GM21526 (cell line): ENCODE measurements around the gene OPCML.

ENCODE experiments used
- ATAC-seq: cut with Tn5 transposase; IDR thresholded peaks from one replicate; pipeline ENCODE4 v1.9.1; 2021; ENCODE audit warnings: moderate library complexity; ENCODE audit not compliant: unreplicated experiment, low FRiP score

OPCML gene

DNA sequence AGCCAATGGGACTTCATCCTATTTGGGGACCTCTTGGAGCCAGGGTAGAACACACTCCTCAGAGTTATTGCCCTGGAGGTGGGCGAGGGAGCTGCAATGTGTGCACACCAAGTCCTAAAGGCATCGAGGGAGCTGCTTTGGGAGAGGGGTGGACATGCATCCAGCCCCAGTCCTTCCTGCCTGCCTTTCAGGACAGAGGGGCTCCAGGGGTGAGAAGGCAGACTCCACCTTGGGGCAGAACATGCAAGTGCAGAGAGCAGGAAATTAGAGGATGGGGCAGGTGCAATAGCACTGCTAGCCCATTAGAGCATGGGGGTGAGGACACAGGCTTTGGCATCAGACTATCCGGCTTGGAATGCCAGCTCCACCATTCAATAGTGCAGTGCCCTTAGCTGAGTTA, 288.5 kb downstream of the OPCML start:
- no peak for ATAC-seq

DNA sequence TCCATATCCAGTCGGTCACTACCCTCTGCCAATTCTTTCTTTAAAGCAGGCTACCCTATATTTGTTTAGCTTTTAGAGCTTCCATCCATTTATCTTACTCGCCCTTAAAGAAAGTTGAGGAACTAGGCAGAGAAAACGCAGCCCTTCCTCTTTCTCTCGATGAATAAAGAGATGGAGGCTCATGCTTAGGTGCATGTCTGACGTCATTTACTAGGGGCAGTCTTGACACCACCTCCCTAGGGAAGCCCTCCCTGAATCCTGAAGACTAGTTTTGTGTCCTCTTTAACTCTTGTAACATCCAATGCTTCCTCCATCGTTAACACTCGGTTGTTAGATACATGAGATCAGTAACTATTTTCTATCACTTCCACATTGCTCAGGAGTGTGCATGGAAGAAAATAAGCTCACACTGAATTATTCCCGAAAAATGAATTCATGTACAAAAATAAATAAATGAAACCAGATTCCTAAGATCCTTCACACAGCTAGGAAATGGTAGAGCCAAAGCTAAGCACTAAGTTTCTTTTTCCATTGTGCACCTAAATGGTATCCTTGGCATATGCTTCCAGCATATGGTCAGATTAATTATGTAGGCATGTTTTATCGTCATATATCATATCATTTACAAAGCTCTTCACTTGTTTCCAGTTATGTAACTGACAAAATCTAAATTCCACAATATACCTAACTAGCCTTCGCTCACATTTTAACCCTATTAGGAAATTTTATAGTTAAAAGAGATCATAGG, 291.2 kb downstream of the OPCML start:
- no peak for ATAC-seq

DNA sequence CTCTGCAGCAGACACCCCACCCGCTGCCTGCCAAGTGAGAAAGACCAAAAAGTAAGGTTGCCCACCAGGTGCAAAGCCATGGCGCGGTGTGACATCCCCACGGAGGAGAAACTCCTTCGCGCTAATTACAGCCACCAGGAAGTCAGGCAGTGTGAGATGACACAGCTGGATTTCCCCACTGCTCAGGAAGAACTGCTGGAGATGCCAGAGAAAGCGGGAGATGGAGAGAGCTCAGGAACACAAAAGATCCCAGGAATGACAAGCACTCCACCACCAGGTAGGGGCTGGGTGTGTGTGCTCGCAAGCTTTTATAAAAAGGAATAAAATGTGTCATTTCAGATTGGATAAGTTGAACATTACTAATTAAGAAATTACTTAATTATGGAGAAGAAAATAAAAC, 292.7 kb downstream of the OPCML start:
- no peak for ATAC-seq

DNA sequence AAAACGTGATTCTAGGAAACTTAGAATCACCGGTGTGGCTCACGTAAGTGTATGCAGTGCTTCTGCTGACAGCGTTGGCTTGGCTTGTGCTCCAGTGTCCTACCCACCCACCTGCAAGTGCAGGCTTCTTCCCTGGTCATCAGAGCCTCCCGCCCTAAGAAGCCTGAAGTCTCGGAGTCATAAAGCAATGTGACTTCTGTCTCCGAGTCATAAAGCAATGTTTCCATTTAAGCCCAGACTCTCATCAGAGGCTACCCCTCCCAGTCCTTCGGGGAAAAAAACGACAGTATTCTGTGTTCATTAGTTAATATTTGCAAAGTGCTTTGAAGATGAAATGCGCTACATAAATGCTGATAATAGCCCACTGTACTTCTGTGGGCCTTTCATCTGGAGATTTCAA, 293.8 kb downstream of the OPCML start:
- ATAC-seq, result no peak

DNA sequence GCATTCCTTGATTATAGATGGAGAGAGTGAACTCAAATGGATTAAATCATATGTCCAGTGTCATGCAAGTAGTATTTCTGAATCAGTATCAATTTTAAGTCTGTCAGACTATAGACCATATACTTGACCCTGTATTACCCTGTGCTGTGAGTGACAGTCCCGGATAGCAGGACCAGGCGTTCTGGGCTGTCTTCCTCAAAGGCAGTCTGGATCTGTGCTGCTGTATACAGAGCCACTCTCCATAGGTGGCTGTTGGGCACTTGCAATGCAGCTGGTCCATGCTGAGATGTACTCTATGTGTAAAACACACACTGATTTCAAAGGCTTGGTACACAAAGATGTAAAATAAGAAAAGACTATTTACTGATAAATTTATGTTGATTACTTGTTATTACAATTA, 294.3 kb downstream of the OPCML start:
- ATAC-seq, result no peak

DNA sequence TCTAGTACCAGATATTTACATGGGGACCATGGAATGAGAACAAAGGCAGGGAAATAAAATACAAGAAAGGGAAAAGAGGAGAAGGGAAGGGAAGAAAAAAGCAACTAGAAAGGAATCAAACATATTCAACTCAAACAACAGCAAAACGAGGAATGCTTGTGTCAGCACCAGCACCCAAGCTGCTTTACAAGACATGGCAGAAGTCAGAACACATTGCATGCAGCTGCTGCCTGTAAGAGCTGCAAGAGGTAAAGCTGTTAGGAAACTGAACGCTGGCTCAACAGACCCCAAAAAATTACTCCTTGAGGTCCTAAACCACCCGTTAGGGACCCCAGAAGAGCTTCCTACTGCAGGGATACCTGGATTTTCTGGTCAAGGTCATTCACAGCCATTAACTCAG, 296.9 kb downstream of the OPCML start:
- no peak for ATAC-seq

DNA sequence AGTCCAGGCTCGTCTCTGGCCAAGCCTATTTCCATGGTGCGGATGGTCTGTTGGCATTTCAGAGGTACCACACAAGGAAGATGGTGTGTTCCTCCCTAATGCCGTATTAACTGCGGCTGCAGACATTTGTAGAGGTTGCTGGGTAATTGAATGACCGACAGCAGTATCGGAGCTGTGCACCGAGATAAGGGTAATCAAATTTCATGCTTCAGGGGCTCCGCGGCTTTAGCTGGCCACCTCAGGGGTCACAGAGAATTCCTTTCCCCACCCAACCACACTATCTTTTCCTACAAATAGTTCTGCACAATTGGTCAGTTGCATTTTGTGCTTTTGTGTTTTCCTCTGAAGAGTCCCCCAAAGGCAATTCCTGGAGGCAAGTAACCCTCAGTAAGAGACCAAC, 297.4 kb downstream of the OPCML start:
- no peak for ATAC-seq

DNA sequence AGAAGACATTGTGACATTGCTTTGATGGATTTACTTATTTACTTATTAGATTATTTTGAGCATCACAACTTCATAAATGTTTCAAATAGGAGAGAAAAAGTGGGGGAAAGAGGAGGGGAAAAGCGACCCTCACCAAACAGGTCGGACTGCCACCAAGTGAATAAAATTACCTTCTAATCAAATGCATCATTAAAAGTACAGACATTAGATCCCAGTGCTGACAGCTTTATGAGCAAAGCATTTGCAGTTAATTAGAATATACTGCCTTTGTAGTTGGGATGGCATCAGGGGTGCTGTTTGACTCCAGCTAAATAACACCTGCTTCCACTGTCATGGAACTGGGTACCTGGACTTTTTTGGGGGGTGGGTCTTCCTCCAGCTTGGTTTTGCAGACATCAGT, 299.6 kb downstream of the OPCML start:
- no peak for ATAC-seq

DNA sequence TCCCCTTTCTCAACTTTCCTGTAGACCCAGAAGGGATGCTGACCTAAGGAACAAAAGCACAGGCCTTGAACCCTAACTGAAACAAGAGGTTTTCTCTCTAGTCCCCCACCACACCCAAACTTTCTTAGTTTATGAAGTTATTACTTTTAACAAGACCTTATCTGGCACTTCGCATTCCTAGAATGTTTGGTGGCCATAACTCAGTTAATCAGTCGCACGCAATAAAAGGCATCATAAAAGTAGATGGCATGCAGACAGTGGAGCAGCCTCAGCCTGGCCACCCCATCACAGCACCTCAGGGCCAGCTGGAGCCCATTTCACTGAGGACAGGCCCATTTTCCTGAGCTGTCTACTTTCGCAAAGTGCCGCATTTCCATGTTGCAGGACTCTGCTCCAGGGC, 301.9 kb downstream of the OPCML start:
- no peak for ATAC-seq

DNA sequence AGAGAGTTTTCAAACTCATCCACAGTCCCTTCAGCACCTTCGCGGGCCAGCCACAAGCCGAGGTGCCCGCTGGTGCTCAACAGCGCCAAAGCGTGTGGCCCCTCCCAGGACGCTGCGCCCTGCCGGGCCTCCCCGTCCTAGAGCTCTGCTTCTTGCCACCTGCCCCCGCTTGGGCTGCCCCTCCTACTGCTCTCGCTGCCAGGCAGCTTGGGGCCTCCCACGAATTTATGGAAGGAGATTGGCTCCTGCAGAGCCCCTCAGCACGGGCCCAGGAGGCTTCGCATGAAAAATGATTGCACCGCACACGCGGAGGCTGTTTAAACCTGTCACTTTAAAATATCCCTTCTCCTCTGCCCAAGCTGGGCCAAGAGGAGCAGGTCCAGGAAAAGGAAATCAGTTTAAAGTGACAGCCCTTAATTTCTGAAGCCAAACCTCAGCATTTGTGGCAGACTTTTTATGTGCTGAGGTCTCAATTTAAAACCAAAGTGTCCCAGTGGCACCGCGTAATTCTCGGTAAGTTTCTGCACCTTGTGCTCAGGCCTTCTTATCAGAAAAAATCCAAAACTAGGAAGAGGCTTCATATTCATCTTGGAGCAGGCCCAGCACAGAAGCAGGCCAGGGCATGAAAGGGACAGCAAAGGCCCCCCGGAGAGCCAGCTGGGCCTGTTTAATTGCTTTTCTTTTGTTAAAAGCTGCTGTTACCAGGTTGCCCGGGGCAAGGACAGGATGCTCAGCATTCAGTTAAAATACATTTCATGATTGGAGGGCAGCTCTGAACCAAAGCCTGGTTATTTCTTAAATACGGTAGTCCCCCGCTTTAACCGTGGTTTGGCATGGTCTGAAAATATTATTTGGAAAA, 303.6 kb downstream of the OPCML start:
- ATAC-seq, result no peak

DNA sequence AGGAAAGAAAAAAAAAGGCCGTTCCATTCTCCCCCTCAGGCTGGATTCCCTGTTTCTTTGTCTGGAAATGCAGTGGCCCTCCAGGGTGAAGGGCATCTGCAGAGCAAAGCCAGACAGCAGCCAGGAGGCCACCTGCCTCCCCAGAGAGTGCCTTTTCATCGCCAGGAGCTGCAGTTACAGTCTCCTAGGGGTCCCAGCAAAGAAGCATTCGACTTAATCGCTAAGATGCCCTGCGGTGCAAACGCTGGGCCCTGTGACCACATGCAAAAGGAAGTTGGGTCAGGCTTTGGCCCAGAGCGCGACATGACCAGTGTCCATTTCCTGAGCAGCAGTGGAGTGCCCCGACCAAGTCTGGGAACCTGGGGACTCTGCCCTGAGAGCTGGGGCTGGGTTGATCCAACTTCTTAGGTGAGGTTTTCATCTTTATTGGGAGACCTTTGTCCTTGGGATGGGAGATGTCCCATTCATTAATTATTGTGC, 304.6 kb downstream of the OPCML start:
- no peak for ATAC-seq

DNA sequence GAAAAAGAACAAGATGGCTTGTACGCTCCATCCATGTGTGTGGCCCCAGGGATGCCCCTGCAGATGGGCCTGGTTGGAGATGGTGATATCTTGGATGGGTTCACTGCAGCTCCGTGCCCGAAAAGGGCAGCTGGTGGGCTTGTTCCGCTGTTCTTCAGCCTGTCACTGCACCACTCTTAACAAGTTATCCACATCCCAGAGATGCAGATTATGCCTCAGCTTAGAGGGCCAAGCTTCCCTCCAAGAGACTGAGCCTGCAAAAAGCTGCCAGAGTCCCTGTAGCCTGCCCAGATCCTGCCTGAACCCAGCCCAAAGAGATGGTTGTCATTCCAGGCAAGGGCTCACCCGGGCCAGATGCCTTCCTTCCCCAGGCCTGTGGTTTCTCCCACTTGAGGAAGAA, 308.0 kb downstream of the OPCML start:
- no peak for ATAC-seq

DNA sequence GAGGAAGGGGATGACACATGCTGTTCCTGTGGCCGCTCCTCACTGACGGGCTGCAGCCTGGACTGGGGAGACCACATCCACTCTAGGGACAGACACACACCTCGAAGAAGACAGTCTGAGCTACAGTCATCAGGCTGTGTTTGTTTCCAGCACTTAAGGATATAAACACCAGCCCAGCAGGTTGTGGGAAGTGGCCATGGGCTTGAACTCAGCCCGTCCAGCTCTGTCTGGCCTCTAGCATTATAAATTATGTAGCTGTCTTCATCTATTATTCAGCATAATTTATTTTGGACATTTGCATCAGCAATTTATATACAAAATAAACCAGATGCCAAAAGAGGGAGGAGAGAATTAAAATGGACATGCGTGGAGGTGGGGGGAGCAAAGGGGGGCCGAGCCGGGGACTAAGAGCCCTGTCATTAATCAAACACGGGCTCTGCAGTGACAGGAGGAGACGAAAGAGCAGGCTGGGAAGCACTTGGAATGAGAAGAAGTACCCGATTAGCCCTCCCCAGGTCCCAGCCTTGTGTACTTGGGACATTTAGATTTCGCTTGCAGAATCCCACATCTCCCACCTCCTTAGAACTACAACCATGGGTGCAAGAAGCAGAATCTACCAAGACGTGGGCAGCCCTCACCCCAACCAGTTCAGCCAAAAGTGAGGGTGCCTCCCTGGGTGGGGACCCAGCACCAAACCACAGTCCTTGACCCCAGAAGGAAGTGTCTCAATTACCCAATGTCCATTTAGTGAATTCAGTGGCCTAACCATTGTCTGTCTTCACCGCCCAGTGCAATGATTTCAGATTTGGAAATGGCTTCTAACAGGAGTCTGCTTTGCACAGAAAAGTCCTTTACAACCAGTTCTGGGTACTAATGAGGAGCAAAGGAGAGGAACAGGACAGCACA, 309.6 kb downstream of the OPCML start:
- ATAC-seq, result no peak

DNA sequence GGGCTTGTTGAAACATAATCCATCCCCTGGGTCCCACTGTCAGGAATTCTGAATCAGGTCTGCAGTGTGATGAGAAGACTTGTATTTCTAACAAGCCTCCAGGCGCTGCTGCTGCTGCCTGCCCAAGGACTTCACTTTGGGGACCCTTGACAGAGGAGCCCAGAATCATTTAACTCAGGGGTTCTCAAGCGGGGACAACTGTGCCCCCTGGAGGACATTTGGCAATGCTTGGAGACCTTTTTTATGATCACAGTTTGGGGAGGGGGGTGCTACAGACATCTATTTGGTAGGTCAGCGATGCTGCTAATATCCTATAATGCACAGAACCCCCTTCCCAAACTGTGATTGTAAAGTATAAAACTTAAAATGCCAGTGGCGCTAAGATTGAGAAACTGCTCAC, 312.8 kb downstream of the OPCML start:
- ATAC-seq, result no peak

DNA sequence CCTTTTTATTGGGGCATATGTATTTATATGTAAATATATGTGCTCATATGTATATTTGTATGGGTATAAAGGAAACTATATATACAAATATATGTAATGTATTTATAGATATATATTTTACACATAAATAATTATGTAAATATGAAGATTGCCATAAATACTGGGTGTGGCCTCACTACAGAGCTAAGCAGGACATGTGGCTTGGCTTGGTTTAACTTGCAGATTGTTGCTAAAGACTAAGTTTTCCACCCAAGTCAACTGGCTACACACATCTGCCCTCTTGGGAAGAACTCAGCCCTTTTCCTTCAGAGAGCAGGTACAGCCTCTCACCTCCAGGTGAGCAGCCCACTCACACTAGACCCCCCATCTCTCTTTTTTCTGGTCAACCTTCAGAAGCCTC, 315.5 kb downstream of the OPCML start:
- ATAC-seq, result no peak

DNA sequence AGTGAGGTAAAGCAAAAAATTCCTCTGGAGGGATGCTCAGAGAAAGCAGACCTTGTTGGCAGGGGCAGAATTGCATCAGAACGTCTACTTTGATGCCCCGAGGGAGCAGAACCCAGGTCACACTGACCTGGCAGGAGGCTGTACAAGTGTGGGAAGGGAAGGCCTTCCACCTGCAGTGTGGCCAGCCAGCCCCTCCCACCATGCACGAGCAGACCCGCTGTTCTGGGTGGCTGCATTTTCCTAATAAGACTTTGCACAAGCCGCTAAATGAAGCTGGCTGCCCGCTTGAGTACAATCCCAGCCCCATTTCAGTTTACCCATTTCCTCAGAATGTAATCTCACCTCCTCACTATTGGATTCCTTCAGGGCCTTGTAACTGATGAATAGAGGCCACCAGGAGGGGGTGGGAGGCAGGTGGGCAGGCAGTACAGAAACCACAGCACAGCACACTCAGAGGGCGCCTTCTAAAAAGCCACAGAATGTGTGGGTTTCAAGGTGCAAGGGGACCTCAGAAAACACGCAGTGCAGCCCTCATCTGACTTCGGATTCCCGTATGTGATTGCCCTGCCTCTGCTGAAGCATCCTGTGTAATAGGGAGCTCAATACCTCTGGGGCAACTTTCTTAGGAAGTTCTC, 316.6 kb downstream of the OPCML start:
- ATAC-seq, result no peak

DNA sequence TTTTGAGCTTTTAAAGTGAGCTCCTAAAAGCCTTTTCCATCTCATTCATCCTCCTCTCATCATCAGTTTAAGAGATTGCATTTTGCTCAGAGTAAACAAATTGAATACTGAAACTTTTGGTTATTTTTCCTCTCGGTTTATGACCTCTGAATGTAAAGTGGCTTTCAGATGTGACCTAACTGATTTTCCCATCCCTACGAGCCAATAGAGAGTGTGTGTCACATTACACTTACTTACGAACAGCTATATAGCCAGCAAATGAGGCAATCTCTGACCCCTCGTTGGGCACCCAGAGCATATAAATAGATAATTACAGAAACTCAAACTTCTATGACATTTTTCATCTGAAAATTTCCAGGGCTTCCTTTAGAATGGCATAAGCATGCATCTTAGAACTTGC, 317.7 kb downstream of the OPCML start:
- ATAC-seq, result no peak

DNA sequence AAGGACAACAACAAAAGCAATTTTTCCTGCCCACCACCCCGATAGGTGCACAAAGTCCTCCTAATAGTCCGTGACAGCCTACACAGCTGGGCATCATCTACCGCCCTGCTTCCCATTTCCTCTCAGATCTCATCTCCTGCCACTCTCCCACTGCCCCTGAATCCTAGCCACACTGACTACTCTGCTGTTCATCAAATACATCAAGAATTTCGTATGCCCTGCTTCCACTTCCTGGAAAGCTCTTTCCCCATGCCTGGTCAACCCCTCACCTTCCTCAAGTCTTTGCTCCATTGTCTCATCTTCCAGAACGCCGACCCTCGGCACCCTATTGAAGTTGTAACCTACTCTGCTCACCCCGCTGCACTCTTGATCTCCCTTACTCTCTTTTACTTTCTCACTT, 320.1 kb downstream of the OPCML start:
- ATAC-seq, result no peak

DNA sequence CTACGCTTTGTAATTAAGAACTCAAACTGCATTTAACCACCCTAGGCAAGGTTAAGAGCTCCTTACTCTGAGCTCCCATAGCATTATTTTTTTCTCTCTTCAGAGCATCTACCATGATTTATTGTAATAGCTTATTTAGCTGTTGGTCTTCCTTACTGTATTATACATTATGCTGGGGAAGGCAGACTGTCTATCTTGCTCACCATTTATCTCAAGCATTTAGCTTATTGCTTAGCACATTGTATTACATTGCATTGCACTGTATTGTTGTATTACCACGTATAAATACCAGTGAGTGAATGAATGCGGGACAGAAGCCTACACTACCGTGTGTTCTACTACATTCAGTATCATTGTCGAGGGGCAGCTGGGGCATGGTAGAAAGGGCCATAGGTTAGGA, 324.3 kb downstream of the OPCML start:
- no peak for ATAC-seq

DNA sequence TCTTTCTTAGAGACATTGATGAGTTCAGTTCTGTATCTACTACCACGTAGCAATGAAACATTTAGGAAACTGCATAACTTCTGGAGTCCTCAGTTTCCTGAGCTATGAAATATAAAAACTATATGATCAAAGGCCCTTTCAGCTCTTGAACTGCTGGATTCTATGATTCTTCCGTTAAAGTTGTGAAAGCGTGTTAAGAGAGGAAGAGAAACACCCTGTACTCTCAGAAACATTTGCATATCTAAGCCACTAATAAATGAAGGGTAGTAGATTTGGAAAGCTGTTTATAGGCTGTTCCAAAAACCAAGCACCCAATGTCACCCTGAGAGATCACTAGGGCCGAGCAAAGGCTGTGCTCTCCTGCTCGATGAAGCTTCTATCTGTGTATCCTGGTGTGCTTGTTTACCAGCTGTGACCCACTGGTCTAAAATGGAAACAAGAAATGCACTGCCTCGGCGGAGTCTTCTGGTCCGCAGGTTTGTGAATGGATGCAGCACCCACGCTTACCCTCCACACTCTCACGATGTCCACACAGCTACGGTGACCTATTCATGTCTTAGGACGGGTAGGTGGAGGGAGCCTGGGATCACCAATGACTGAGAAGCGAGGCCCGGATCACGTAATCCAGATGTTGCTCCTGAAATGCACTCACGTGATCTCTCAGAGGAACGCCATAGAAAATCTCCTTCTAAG, 325.8 kb downstream of the OPCML start:
- no peak for ATAC-seq
